Large intestine (tissue), 3 donors: Measurements from ENCODE around the gene SULT1A2. TPM values are rescaled to one million over a fixed set of nuclear protein-coding genes. Genes with fewer than 3 reads are reported as not detected.
A peak's percentile ranks its signal among the peaks of the same experiment; 100 is the strongest.
"Not testable (repeated sequence)": the region's sequence is repeated elsewhere in the genome, so short reads cannot be mapped to it uniquely, and the experiment has no call there.

Experiments used
- DNase-seq, 2 donors: peaks; one replicate each; pipeline versions ENCODE4 v3.0.0 to v3.0.0-alpha.2; 2013
- H3K27ac ChIP-seq: one replicate; pipeline ENCODE4 v1.5.1; 2013; ENCODE audit warnings: low read length
- H3K27me3 ChIP-seq: 2 replicates; pipeline ENCODE4 v1.6.1; 2013; ENCODE audit warnings: low read length; ENCODE audit not compliant: control insufficient read depth, insufficient read depth
- H3K36me3 ChIP-seq: 2 replicates; pipeline ENCODE4 v1.6.1; 2013; ENCODE audit warnings: low read length; ENCODE audit not compliant: control insufficient read depth, insufficient read depth
- H3K4me1 ChIP-seq: one replicate; pipeline ENCODE4 v1.6.1; 2013; ENCODE audit warnings: low read length; ENCODE audit not compliant: control insufficient read depth, insufficient read depth
- H3K4me3 ChIP-seq: one replicate; pipeline ENCODE4 v1.5.1; 2013; ENCODE audit warnings: low read length
- H3K9me3 ChIP-seq: one replicate; pipeline ENCODE4 v1.6.1; 2013; ENCODE audit warnings: mild to moderate bottlenecking, low read depth, low read length, moderate library complexity; ENCODE audit not compliant: control insufficient read depth
- WGBS: methylation state at CpG from one replicate; pipeline ENCODE4 v1.1.5; 2013; ENCODE audit warnings: low lambda C conversion rate; ENCODE audit not compliant: insufficient coverage; 5-methylcytosine and 5-hydroxymethylcytosine counted together
- polyA plus RNA-seq: library from polyadenylated mRNA; unstranded; fragments of 120-200 nt; gene quantifications from one replicate; pipeline ENCODE4 v1.2.1, GENCODE V29; 2013

The SULT1A2 gene
- polyA plus RNA-seq, 1 donor = 5.7 TPM

DNA sequence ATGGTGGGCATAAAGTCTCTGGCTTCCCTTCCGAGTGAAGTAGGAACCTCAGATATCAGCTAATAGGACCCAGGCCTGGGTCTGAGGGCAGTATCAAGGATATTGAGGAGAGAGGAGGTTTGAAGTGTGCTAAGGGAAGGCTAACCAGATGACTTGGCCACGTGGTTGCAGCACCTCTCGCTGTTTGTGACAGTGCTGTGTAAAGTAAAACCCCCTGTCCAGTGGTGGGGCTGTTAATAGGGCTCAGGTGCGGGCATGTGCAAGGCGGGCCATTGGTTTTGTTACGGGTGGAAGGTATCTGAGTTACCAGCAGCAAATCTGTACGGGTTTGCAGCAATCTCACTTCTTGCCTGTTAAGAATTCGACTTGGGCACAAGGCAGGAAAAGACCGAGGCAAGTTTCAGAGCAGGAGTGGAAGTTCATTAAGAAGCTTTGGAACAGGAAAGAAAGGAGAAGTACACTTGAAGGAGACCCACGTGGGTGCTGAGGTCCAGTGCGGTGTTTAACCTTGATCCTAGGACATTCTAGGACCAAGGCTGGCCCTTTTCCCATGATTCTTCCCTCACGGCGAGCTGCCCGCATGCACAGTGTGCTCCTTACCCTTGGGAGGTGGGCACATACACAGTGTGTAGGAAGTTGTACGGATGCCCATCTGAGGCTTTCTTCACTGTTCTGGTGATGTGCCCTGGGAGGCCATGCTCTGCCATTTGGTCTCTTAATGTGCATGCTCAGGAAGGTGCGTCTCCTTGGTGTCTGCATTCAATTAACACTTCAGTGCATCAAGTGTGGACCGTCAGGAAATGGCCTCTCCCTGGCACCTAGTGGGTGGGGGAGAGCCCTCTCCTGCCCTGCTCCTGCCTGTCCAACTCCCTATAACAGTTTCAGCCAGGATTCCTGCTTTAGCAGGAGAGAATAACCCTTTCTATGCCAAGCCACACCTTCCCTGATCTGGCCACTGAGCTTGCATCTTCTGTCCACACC lies 22.8 kb downstream of the SULT1A2 start:
- Histone ChIP-seq H3K4me3 (no peak overlapping the region), H3K27me3 (no peaks in the 10 kb centered on the region), H3K4me1 (no peaks in the 10 kb centered on the region), H3K27ac (no peak overlapping the region), H3K36me3 (no peaks in the 10 kb centered on the region), H3K9me3 (no peaks in the 10 kb centered on the region)
- no CpG with 5 or more reads among the region's 17 CpGs for WGBS
- DNase-seq = no peak

DNA sequence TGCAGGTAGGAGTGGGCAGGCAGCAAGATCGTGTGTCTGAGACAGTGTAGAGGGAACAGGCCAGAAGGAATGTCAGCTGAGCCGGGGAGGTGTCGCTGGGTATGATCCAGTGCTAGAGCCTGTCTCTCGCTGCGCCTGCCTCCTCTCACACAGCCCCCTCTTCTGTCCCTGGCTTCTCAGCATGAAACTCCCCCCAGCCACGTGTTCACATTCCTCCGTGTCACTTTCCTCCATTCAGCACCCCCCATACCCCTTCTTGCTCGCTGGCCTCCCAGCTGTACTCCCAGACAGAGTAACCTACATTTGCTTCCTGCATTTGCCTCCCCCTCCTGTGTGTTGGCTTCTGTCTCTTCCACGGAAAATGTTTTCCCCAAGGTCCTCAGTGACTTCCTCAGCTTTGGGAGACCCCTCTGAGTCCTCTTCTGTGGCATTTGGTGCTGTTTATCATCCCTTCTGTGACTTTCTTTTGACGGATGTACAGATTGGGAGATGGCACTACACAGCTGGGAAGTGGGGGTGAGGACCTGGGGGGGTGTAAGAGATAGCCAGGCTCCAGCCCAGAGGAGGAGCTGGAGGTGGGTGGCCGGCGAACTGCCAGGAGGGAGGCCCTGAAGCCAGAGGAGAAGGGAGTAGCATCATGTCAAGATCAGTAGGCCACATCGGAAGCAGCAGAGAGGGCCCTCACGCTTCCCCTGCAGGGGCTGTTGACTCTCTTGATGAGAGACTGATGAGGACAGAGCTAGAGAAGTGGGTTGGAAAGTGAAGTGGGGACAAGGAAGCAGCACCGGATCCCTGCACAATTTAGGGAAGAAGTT lies 23.9 kb downstream of the SULT1A2 start:
- no peaks in the 10 kb centered on the region for H3K36me3 ChIP-seq
- H3K27me3 ChIP-seq = no peaks in the 10 kb centered on the region
- DNase-seq = peak in 1 of 2 donors; percentile 12
- no CpG with 5 or more reads among the region's 15 CpGs for WGBS
- no peak overlapping the region for H3K27ac ChIP-seq
- no peak overlapping the region for H3K4me3 ChIP-seq
- H3K4me1 ChIP-seq = no peaks in the 10 kb centered on the region
- H3K9me3 ChIP-seq = no peaks in the 10 kb centered on the region

DNA sequence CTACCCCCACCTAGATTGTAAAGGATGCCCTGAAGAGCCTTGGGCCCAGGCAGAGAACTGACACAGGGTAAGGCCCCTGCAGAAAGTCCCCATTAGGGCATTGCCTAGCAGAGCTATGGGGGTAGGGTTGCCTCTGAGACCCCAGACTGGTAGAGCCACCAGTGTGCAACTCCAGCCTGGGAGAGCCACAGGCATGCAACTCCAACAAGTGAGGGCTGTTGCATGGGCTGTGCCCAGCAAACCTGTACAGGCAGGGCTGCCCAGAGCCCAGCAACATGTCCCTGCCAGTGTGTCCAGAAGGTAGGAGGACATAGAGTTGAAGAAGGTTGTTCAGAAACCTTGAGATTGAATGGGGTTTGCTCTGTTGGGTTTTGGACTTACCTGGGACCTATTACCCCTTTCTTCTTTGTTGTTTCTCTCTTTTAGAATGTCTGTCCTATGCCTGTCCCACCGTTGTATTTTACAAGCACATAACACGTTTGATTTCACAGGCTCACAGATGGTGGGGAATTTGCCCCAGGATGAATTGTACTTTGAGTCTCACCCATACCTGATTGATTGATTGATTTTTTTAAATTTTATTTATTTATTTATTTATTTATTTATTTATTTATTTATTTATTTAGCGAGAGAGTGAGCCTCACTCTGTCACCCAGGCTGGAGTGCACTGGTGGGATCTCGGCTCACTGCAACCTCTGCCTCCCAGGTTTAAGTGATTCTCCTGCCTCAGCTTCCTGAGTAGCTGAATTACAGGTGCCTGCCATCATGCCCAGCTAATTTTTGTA lies 26.7 kb downstream of the SULT1A2 start:
- Histone ChIP-seq H3K4me3 (no peak overlapping the region), H3K9me3 (no peaks in the 10 kb centered on the region), H3K27me3 (no peaks in the 10 kb centered on the region), H3K36me3 (peaks cover 2% of the 10 kb centered on the region), H3K27ac (no peak overlapping the region), H3K4me1 (no peaks in the 10 kb centered on the region)
- no peak for DNase-seq
- 100% methylated on average over 1 of the region's 4 CpGs for WGBS

DNA sequence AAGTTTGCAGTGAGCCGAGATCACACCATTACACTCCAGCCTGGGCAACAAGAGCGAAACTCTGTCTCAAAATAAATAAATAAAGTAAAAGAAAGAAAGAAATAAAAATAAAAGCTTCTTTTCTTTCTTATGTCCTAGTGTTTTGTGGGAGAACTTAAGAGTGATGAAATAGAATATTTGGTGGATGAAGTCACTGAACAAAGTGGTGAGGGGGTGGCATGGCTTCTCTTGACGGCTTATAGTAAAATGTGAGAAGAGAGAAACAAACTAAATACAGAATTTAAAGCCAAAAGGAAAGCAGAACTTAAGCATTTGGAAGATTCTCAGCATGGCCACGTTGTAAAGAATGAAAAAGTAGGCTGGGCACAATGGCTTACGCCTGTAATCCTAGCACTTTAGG lies 27.8 kb downstream of the SULT1A2 start:
- no CpG with 5 or more reads among the region's 5 CpGs for WGBS
- no peaks in the 10 kb centered on the region for H3K27me3 ChIP-seq
- no peaks in the 10 kb centered on the region for H3K9me3 ChIP-seq
- no peak overlapping the region for H3K27ac ChIP-seq
- no peak for DNase-seq
- no peak overlapping the region for H3K4me3 ChIP-seq
- H3K36me3 ChIP-seq = peaks cover 4% of the 10 kb centered on the region
- H3K4me1 ChIP-seq = no peaks in the 10 kb centered on the region

DNA sequence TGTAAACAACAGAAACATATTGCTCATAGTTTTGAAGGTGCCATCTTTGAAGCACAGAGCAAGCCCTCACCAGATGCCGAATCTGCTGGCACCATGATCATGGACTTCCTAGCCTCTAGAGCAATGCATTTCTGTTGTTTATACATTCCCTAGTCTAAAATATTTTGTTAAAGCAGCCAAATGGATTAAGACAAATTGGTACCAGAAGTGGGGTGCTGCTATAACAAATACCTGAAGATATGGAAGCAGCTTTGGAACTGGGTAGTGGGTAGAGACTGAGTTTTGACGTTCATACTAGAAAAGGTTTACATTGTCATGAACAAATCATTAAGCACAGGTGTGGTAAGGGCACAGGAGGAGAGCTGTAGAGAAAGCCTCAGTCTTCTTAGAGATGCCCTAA lies 29.6 kb downstream of the SULT1A2 start:
- Histone ChIP-seq H3K9me3 (no peaks in the 10 kb centered on the region), H3K27ac (no peak overlapping the region), H3K4me3 (no peak overlapping the region), H3K36me3 (peaks cover 4% of the 10 kb centered on the region), H3K4me1 (no peaks in the 10 kb centered on the region), H3K27me3 (no peaks in the 10 kb centered on the region)
- no peak for DNase-seq
- WGBS = no CpG with 5 or more reads among the region's 2 CpGs

DNA sequence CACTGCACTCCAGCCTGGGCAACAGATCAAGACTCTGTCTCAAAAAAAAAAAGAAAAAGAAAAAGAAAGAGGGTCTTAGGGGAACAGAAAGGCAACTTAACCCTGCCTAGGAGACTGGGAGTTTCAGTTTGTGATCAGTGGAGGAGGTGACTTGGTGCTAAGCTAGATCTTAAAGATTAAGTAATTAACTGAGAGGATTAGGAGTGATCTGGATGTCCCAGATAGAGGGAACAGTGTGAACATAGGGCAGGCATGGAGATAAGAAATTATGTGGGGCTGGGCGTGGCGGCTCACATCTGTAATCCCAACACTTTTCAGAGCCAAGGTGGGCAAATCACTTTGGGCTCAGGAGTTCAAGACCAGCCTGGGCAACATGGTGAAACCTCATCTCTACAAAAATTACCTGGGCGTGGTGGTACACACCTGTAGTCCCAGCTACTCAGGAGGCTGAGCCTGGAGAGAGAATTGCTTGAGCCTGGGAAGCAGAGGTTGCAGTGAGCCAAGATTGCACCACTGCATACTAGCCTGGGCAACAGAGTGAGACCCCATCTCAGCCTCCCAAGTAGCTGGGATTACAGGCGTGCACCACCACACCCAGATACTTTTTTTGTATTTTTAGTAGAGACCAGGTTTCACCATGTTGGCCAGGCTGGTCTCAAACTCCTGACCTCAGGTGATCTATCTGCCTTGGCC lies 30.5 kb downstream of the SULT1A2 start:
- not testable (repeated sequence) for H3K4me1 ChIP-seq, H3K36me3 ChIP-seq, H3K27ac ChIP-seq, H3K4me3 ChIP-seq, H3K27me3 ChIP-seq, H3K9me3 ChIP-seq, DNase-seq
- no CpG with 5 or more reads among the region's 4 CpGs for WGBS

DNA sequence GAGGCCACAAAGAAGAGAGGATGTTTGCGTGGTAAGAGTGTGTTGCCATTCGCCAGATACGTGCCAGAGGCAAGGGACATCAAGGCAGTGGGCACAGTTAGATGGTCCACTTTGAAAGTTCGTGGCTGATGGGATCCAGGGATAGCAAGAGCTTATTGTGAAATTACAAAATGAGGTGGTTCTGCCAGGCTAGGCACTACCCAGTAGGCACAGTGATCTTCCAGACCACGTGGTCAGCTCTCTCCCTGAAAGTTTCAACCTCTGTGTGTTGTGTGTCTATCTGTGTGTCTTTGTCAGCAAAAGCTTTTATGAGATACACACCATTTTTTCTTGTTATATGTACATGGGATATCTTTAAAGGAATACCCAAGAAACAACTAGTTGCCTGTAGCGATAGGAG lies 33.6 kb downstream of the SULT1A2 start:
- Histone ChIP-seq H3K9me3 (no peaks in the 10 kb centered on the region), H3K27me3 (no peaks in the 10 kb centered on the region), H3K4me1 (no peaks in the 10 kb centered on the region), H3K4me3 (no peak overlapping the region), H3K36me3 (peaks cover 12% of the 10 kb centered on the region), H3K27ac (no peak overlapping the region)
- DNase-seq = no peak
- WGBS = 100% methylated on average over 1 of the region's 6 CpGs

DNA sequence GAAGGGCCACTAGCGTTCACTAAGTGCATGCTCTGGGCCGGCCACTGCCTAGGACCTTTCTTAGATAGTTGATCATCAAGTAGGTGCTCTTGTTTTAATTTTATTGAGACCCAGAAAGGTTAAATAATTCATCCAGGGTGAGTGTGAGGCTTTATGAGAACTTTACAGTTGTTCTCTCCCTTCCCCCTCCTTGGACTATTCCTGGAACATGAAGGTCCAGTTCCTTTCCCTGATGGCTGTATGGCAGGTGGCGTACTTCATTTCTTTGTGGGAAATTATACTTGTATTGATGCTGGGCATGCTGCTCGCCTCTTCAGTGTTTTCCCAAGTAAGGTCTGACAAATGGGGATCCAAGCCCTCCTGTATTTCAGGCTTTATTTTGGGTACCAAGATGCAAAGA lies 34.7 kb downstream of the SULT1A2 start:
- no peak overlapping the region for H3K27ac ChIP-seq
- H3K36me3 ChIP-seq = peaks cover 19% of the 10 kb centered on the region
- 100% methylated on average over 1 of the region's 4 CpGs for WGBS
- H3K4me3 ChIP-seq = no peak overlapping the region
- DNase-seq = no peak
- H3K27me3 ChIP-seq = no peaks in the 10 kb centered on the region
- H3K4me1 ChIP-seq = no peaks in the 10 kb centered on the region
- no peaks in the 10 kb centered on the region for H3K9me3 ChIP-seq

DNA sequence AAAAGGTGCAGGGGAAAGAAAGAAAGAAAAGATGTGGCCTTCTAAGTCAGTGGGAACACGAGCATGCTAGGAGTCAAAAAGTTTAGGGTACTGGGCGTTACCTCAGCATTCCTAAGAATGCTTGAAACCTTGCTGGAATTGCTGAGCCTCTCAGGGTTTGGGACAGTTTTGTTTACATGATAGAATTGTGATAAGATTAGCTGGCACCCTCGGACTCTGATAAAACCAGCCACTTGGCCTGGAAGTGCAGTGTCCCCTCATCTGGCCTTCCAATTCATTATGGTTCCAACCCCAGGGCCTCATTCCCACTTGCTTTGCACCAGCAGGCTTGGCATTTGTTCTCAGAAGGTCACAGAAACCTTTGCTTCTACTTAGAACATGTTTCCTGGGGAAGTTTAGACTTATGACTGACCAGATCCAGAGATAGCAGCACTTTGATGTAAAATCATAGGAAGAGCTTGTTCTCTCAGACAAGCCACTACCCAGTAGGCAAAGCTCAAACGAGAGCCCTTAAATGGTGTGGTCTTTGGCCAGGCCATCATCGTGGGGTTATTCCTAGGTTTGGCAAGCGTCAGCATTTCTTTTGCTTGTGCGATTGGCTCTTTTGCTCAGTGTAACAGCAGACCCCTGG lies 35.2 kb downstream of the SULT1A2 start:
- H3K27me3 ChIP-seq = no peaks in the 10 kb centered on the region
- no peaks in the 10 kb centered on the region for H3K9me3 ChIP-seq
- peaks cover 22% of the 10 kb centered on the region for H3K36me3 ChIP-seq
- no peak overlapping the region for H3K27ac ChIP-seq
- H3K4me1 ChIP-seq = no peaks in the 10 kb centered on the region
- H3K4me3 ChIP-seq = no peak overlapping the region
- no peak for DNase-seq
- WGBS = 33% methylated on average over 1 of the region's 7 CpGs
